Measurements from ENCODE around the gene PNPO. TPM values are rescaled to one million over a fixed set of nuclear protein-coding genes. Genes with fewer than 3 reads are reported as not detected.

PNPO gene
- total and polyA plus RNA-seq, 2 donors: 6.6 to 8.2 TPM

- Histone ChIP-seq H3K4me1 (ENCODE audit: insufficient read depth) (no peaks in the 10 kb centered on the region), H3K27ac (ENCODE audit: low read depth) (no peak overlapping the region), H3K36me3 (ENCODE audit: insufficient read depth) (no peaks in the 10 kb centered on the region), H3K4me3 (ENCODE audit: low read depth, low read length) (no peak overlapping the region)
- WGBS: 4% methylated on average over 22 of the region's 22 CpGs
- peak; percentile 25 for DNase-seq (ENCODE audit: extremely low spot score)
Measured at GRCh38 chr17:47949197-47949759, 7.9 kb downstream of the PNPO start.

GRCh38 chr17:47949946-47950345, 8.6 kb downstream of the PNPO start:
- H3K36me3 ChIP-seq (ENCODE audit: insufficient read depth): no peaks in the 10 kb centered on the region
- no peak overlapping the region for H3K4me3 ChIP-seq (ENCODE audit: low read depth, low read length)
- no peak for DNase-seq (ENCODE audit: extremely low spot score)
- H3K4me1 ChIP-seq (ENCODE audit: insufficient read depth): no peaks in the 10 kb centered on the region
- no peak overlapping the region for H3K27ac ChIP-seq (ENCODE audit: low read depth)
- WGBS: 62% methylated on average over 3 of the region's 3 CpGs

GRCh38 chr17:47950448-47950847, 9.1 kb downstream of the PNPO start:
- H3K27ac ChIP-seq (ENCODE audit: low read depth): no peak overlapping the region
- H3K4me1 ChIP-seq (ENCODE audit: insufficient read depth): no peaks in the 10 kb centered on the region
- H3K4me3 ChIP-seq (ENCODE audit: low read depth, low read length): no peak overlapping the region
- no peaks in the 10 kb centered on the region for H3K36me3 ChIP-seq (ENCODE audit: insufficient read depth)
- DNase-seq (ENCODE audit: extremely low spot score): no peak
- WGBS: 91% methylated on average over 4 of the region's 4 CpGs

GRCh38 chr17:47952171-47953021, 11.0 kb downstream of the PNPO start:
- DNase-seq (ENCODE audit: extremely low spot score): no peak
- Histone ChIP-seq H3K4me1 (ENCODE audit: insufficient read depth) (no peaks in the 10 kb centered on the region), H3K4me3 (ENCODE audit: low read depth, low read length) (no peak overlapping the region), H3K36me3 (ENCODE audit: insufficient read depth) (no peaks in the 10 kb centered on the region), H3K27ac (ENCODE audit: low read depth) (no peak overlapping the region)
- WGBS: 79% methylated on average over 12 of the region's 12 CpGs

GRCh38 chr17:47953909-47954308, 12.5 kb downstream of the PNPO start:
- Histone ChIP-seq H3K4me3 (ENCODE audit: low read depth, low read length) (no peak overlapping the region), H3K36me3 (ENCODE audit: insufficient read depth) (no peaks in the 10 kb centered on the region), H3K4me1 (ENCODE audit: insufficient read depth) (no peaks in the 10 kb centered on the region), H3K27ac (ENCODE audit: low read depth) (no peak overlapping the region)
- no peak for DNase-seq (ENCODE audit: extremely low spot score)

- DNase-seq (ENCODE audit: extremely low spot score): no peak
Measured at GRCh38 chr17:47955497-47956461, 14.4 kb downstream of the PNPO start.

GRCh38 chr17:47956791-47957590, 15.6 kb downstream of the PNPO start:
- H3K27ac ChIP-seq (ENCODE audit: low read depth): no peak overlapping the region
- WGBS: 73% methylated on average over 4 of the region's 4 CpGs
- DNase-seq (ENCODE audit: extremely low spot score): no peak

More at GRCh38 chr17:47955497-47956461, 14.4 kb downstream of the PNPO start:
- WGBS: 88% methylated on average over 7 of the region's 7 CpGs
- H3K36me3 ChIP-seq (ENCODE audit: insufficient read depth): no peaks in the 10 kb centered on the region
- no peaks in the 10 kb centered on the region for H3K4me1 ChIP-seq (ENCODE audit: insufficient read depth)
- H3K4me3 ChIP-seq (ENCODE audit: low read depth, low read length): no peak overlapping the region
- no peak overlapping the region for H3K27ac ChIP-seq (ENCODE audit: low read depth)

GRCh38 chr17:47957591-47958490, 16.5 kb downstream of the PNPO start, which contains the start of gene PRR15L:
Gene PRR15L, minus strand, starts transcription at chr17:47957883. Its CDS starts 4,649 bp downstream, at chr17:47953234.
- no peaks in the 10 kb centered on the region for H3K36me3 ChIP-seq (ENCODE audit: insufficient read depth)
- no peak within 1 kb of the TSS for H3K27ac ChIP-seq (ENCODE audit: low read depth)
- WGBS: 52% methylated on average over 16 of the region's 16 CpGs
- DNase-seq (ENCODE audit: extremely low spot score): no peak
- no peak within 1 kb of the TSS for H3K4me3 ChIP-seq (ENCODE audit: low read depth, low read length)
- H3K4me1 ChIP-seq (ENCODE audit: insufficient read depth): no peaks in the 10 kb centered on the region

More at GRCh38 chr17:47956791-47957590, 15.6 kb downstream of the PNPO start:
- no peak overlapping the region for H3K4me3 ChIP-seq (ENCODE audit: low read depth, low read length)
- H3K36me3 ChIP-seq (ENCODE audit: insufficient read depth): no peaks in the 10 kb centered on the region
- H3K4me1 ChIP-seq (ENCODE audit: insufficient read depth): no peaks in the 10 kb centered on the region

GRCh38 chr17:47959825-47960655, 18.7 kb downstream of the PNPO start:
- no peak for DNase-seq (ENCODE audit: extremely low spot score)
- WGBS: 69% methylated on average over 8 of the region's 8 CpGs
- H3K36me3 ChIP-seq (ENCODE audit: insufficient read depth): no peaks in the 10 kb centered on the region
- no peak overlapping the region for H3K4me3 ChIP-seq (ENCODE audit: low read depth, low read length)
- no peak overlapping the region for H3K27ac ChIP-seq (ENCODE audit: low read depth)
- no peaks in the 10 kb centered on the region for H3K4me1 ChIP-seq (ENCODE audit: insufficient read depth)

GRCh38 chr17:47961406-47961805, 20.0 kb downstream of the PNPO start:
- Histone ChIP-seq H3K27ac (ENCODE audit: low read depth) (no peak overlapping the region), H3K36me3 (ENCODE audit: insufficient read depth) (no peaks in the 10 kb centered on the region), H3K4me1 (ENCODE audit: insufficient read depth) (peaks cover 1% of the 10 kb centered on the region), H3K4me3 (ENCODE audit: low read depth, low read length) (no peak overlapping the region)
- no peak for DNase-seq (ENCODE audit: extremely low spot score)
- 85% methylated on average over 6 of the region's 6 CpGs for WGBS

- no peak for DNase-seq (ENCODE audit: extremely low spot score)
- WGBS: 95% methylated on average over 3 of the region's 3 CpGs
- no peak overlapping the region for H3K4me3 ChIP-seq (ENCODE audit: low read depth, low read length)
- H3K27ac ChIP-seq (ENCODE audit: low read depth): no peak overlapping the region
- H3K36me3 ChIP-seq (ENCODE audit: insufficient read depth): no peaks in the 10 kb centered on the region
- H3K4me1 ChIP-seq (ENCODE audit: insufficient read depth): peaks cover 1% of the 10 kb centered on the region
Measured at GRCh38 chr17:47962901-47963300, 21.5 kb downstream of the PNPO start.
